CD4-positive, alpha-beta T cell (primary cell): Measurements from ENCODE around the gene FGF14. TPM values are rescaled to one million over a fixed set of nuclear protein-coding genes. Genes with fewer than 3 reads are reported as not detected.

ENCODE experiments used
- ATAC-seq: fragments of 200-7000 bp; cut with Tn5 transposase; one replicate; pipeline ENCODE4 v1.10.0; 2022; ENCODE audit warnings: mild to moderate bottlenecking; ENCODE audit not compliant: poor library complexity
- CTCF ChIA-PET: fragments of 350-600 bp; sonication (Branson Sonifier 250); formaldehyde crosslinking; loops from one replicate; lab custom pipeline; 2021; ENCODE audit warnings: antibody characterized with exemption, inconsistent platforms; lab: Charles Lee
- POLR2A ChIA-PET: fragments of 350-600 bp; sonication (Branson Sonifier 250); formaldehyde crosslinking; loops from one replicate; lab custom pipeline; 2021; ENCODE audit warnings: antibody characterized with exemption, inconsistent platforms; lab: Charles Lee
- DNase-seq, 14 experiments: peaks; one replicate each; pipeline ENCODE4 v3.0.0-alpha.2; 2013 to 2020; ENCODE audit warnings: mixed read lengths in 2 of 14
- H3K27ac ChIP-seq, 2 donors: one replicate each; pipeline versions ENCODE4 v1.5.1 to v1.7.0; 2013; ENCODE audit warnings: low read length in 2 of 2, low read depth in 1 of 2, mild to moderate bottlenecking in 1 of 2
- H3K27me3 ChIP-seq, 2 experiments: 1 replicate in 1 of 2; 2 replicates in 1 of 2; pipeline versions ENCODE4 v1.6.1 to v1.7.0; 2013; ENCODE audit warnings: low read length in 2 of 2, control low read depth in 1 of 2, mild to moderate bottlenecking in 1 of 2, moderate library complexity in 1 of 2; ENCODE audit not compliant: insufficient read depth in 2 of 2, control insufficient read depth in 1 of 2
- H3K36me3 ChIP-seq: one replicate; pipeline ENCODE4 v1.6.1; 2013; ENCODE audit warnings: low read length, control low read depth; ENCODE audit not compliant: insufficient read depth
- H3K4me1 ChIP-seq: one replicate; pipeline ENCODE4 v1.6.1; 2013; ENCODE audit warnings: low read length, control low read depth; ENCODE audit not compliant: insufficient read depth
- H3K4me3 ChIP-seq: one replicate; pipeline ENCODE4 v1.5.1; 2013; ENCODE audit warnings: mild to moderate bottlenecking, low read length, moderate library complexity
- H3K9me3 ChIP-seq, 2 experiments: 1 replicate in 1 of 2; 2 replicates in 1 of 2; pipeline versions ENCODE4 v1.6.1 to v1.7.0; 2013; ENCODE audit warnings: low read length in 2 of 2, mild to moderate bottlenecking in 2 of 2, control low read depth in 1 of 2, moderate library complexity in 1 of 2; ENCODE audit not compliant: control insufficient read depth in 1 of 2, insufficient read depth in 1 of 2
- H3K27ac Mint-ChIP-seq: one replicate; pipeline ENCODE4 v1.8.0; 2020; ENCODE audit warnings: mixed read lengths
- H3K27me3 Mint-ChIP-seq: one replicate; pipeline ENCODE4 v1.8.0; 2021; ENCODE audit warnings: mixed read lengths
- H3K36me3 Mint-ChIP-seq: one replicate; pipeline ENCODE4 v1.8.0; 2021; ENCODE audit warnings: low read depth, mixed read lengths
- H3K4me1 Mint-ChIP-seq: one replicate; pipeline ENCODE4 v1.8.0; 2021; ENCODE audit warnings: low read depth, mixed read lengths
- H3K4me3 Mint-ChIP-seq: one replicate; pipeline ENCODE4 v1.8.0; 2020; ENCODE audit warnings: mild to moderate bottlenecking, mixed read lengths
- H3K9me3 Mint-ChIP-seq: one replicate; pipeline ENCODE4 v1.8.0; 2020; ENCODE audit warnings: mixed read lengths
- CTCF ChIP-seq: fragments of 200-600 bp; IDR thresholded peaks from one replicate; pipeline ENCODE4 v1.8.0; 2022; ENCODE audit warnings: antibody characterized with exemption, mild to moderate bottlenecking
- intact Hi-C, 2 experiments: fragments of 100-400 bp; cut with DNase I in 1 of 2; cut with micrococcal nuclease in 1 of 2; formaldehyde crosslinking; loops; one replicate each; pipeline versions ENCODE4 v1.15.1 to v1.9.0; 2023 to 2025; cut with DNase I, micrococcal nuclease
- total RNA-seq, 174 experiments: library from RNA in 2 of 174; stranded (reverse) in 2 of 174; gene quantifications; one replicate each; pipeline ENCODE4 v1.2.3 and lab custom pipeline; 2021 to 2026

FGF14 gene
- total RNA-seq, 2 experiments from 2014 or later = not detected

GRCh38 chr13:102311901-102312300 is 89.9 kb downstream of the FGF14 start:
- Mint-ChIP-seq H3K36me3 (no peaks in the 10 kb centered on the region), H3K27me3 (peaks cover 12% of the 10 kb centered on the region), H3K27ac (no peak overlapping the region), H3K9me3 (no peaks in the 10 kb centered on the region), H3K4me3 (no peak overlapping the region), H3K4me1 (no peaks in the 10 kb centered on the region)
- ChIA-PET POLR2A (no interaction called here), CTCF (no interaction called here)
- DNase-seq (no peak), ATAC-seq (no peak)
- Histone ChIP-seq H3K4me3 (no peak overlapping the region), H3K9me3 (no peaks in the 10 kb centered on the region), H3K36me3 (no peaks in the 10 kb centered on the region), H3K4me1 (no peaks in the 10 kb centered on the region), H3K27me3 (no peaks in the 10 kb centered on the region), H3K27ac (no peak overlapping the region)
- intact Hi-C loops = no loop called here
- no peak for TF ChIP-seq CTCF

- no peaks in the 10 kb centered on the region for H3K27me3 ChIP-seq
- Mint-ChIP-seq H3K4me1 (no peaks in the 10 kb centered on the region), H3K36me3 (no peaks in the 10 kb centered on the region), H3K27me3 (peaks cover 10% of the 10 kb centered on the region), H3K9me3 (no peaks in the 10 kb centered on the region), H3K27ac (no peak overlapping the region), H3K4me3 (no peak overlapping the region)
- no peak overlapping the region for H3K27ac ChIP-seq
- no peaks in the 10 kb centered on the region for H3K4me1 ChIP-seq
- POLR2A ChIA-PET = no interaction called here
- no peaks in the 10 kb centered on the region for H3K9me3 ChIP-seq
- H3K4me3 ChIP-seq = no peak overlapping the region
- TF ChIP-seq CTCF = no peak
- DNase-seq = no peak
- H3K36me3 ChIP-seq = no peaks in the 10 kb centered on the region
- intact Hi-C loops = no loop called here
- no peak for ATAC-seq
- CTCF ChIA-PET = no interaction called here
These were observed 90.4 kb downstream of the FGF14 start for GRCh38 chr13:102311419-102311796.

GRCh38 chr13:102310691-102311418 is 91.0 kb downstream of the FGF14 start:
- TF ChIP-seq CTCF = no peak
- H3K4me1 Mint-ChIP-seq = no peaks in the 10 kb centered on the region
- Histone ChIP-seq H3K27ac (no peak overlapping the region), H3K4me3 (no peak overlapping the region), H3K27me3 (no peaks in the 10 kb centered on the region), H3K4me1 (no peaks in the 10 kb centered on the region), H3K9me3 (no peaks in the 10 kb centered on the region), H3K36me3 (no peaks in the 10 kb centered on the region)
- DNase-seq (no peak), ATAC-seq (no peak)
- ChIA-PET POLR2A (no interaction called here), CTCF (no interaction called here)
- no peaks in the 10 kb centered on the region for H3K36me3 Mint-ChIP-seq
- peaks cover 10% of the 10 kb centered on the region for H3K27me3 Mint-ChIP-seq
- H3K4me3 Mint-ChIP-seq = no peak overlapping the region
- no peaks in the 10 kb centered on the region for H3K9me3 Mint-ChIP-seq
- intact Hi-C loops = no loop called here
- no peak overlapping the region for H3K27ac Mint-ChIP-seq
